ENCODE data around the gene PBX3.

Gene PBX3

GRCh38 chr9:125742657-125743056 is 4.5 kb upstream of the PBX3 start:
- no peak for DNase-seq (ENCODE audit: low read depth)
- H3K4me3 ChIP-seq (ENCODE audit: control insufficient read depth, low read depth, low read length), result no peak overlapping the region
- TF ChIP-seq CTCF (IDR thresholded peaks at IDR 0.05; ENCODE audit: control insufficient read depth, insufficient read depth, low read depth, low read length, missing control alignments), result no peak

- TF ChIP-seq CTCF (IDR thresholded peaks at IDR 0.05; ENCODE audit: control insufficient read depth, insufficient read depth, low read depth, low read length, missing control alignments), result no peak
- no peak overlapping the region for H3K4me3 ChIP-seq (ENCODE audit: control insufficient read depth, low read depth, low read length)
- DNase-seq (ENCODE audit: low read depth), result no peak
Measured at GRCh38 chr9:125743682-125744428, 3.3 kb upstream of the PBX3 start.

GRCh38 chr9:125744616-125745015 is 2.6 kb upstream of the PBX3 start:
- TF ChIP-seq CTCF (IDR thresholded peaks at IDR 0.05; ENCODE audit: control insufficient read depth, insufficient read depth, low read depth, low read length, missing control alignments), result no peak
- DNase-seq (ENCODE audit: low read depth), result peak; percentile 66
- no peak overlapping the region for H3K4me3 ChIP-seq (ENCODE audit: control insufficient read depth, low read depth, low read length)

GRCh38 chr9:125745018-125745417 is 2.2 kb upstream of the PBX3 start:
- no peak overlapping the region for H3K4me3 ChIP-seq (ENCODE audit: control insufficient read depth, low read depth, low read length)
- no peak for DNase-seq (ENCODE audit: low read depth)
- TF ChIP-seq CTCF (IDR thresholded peaks at IDR 0.05; ENCODE audit: control insufficient read depth, insufficient read depth, low read depth, low read length, missing control alignments), result no peak

GRCh38 chr9:125745682-125746016 is 1.5 kb upstream of the PBX3 start:
- TF ChIP-seq CTCF (IDR thresholded peaks at IDR 0.05; ENCODE audit: control insufficient read depth, insufficient read depth, low read depth, low read length, missing control alignments), result no peak

GRCh38 chr9:125746017-125746773 is 978 bp upstream of the PBX3 start:
- peak overlapping the region; percentile 64 for H3K4me3 ChIP-seq (ENCODE audit: control insufficient read depth, low read depth, low read length)
- no peak for TF ChIP-seq CTCF (IDR thresholded peaks at IDR 0.05; ENCODE audit: control insufficient read depth, insufficient read depth, low read depth, low read length, missing control alignments)
- DNase-seq (ENCODE audit: low read depth), result peak; percentile 62

More at GRCh38 chr9:125745682-125746016, 1.5 kb upstream of the PBX3 start:
- DNase-seq (ENCODE audit: low read depth), result no peak
- H3K4me3 ChIP-seq (ENCODE audit: control insufficient read depth, low read depth, low read length), result peak overlapping the region; percentile 64
